ENCODE results near the gene NUDT14. TPM values are rescaled to one million over a fixed set of nuclear protein-coding genes. Genes with fewer than 3 reads are reported as not detected.

NUDT14 gene
- total RNA-seq, 1 donor from 2014 or later: 87.4 TPM

DNA sequence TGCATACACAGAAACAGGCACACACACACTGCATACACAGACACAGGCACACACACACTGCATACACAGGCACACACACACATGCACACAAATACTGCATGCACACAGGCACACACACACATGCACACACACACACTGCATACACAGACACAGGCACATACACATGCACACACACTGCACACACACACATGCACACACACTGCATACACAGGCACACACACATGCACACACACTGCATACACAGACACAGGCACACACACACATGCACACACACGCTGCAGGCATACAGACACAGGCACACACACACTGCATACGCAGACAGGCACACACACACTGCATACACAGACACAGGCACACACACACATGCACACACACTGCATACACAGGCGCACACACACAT is 34.5 kb upstream of the NUDT14 start:
- no peaks in the 10 kb centered on the region for H3K27me3 ChIP-seq (ENCODE audit: control insufficient read depth, insufficient read depth, low read length)
- TF ChIP-seq, protein P1, sequence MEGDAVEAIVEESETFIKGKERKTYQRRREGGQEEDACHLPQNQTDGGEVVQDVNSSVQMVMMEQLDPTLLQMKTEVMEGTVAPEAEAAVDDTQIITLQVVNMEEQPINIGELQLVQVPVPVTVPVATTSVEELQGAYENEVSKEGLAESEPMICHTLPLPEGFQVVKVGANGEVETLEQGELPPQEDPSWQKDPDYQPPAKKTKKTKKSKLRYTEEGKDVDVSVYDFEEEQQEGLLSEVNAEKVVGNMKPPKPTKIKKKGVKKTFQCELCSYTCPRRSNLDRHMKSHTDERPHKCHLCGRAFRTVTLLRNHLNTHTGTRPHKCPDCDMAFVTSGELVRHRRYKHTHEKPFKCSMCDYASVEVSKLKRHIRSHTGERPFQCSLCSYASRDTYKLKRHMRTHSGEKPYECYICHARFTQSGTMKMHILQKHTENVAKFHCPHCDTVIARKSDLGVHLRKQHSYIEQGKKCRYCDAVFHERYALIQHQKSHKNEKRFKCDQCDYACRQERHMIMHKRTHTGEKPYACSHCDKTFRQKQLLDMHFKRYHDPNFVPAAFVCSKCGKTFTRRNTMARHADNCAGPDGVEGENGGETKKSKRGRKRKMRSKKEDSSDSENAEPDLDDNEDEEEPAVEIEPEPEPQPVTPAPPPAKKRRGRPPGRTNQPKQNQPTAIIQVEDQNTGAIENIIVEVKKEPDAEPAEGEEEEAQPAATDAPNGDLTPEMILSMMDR (IDR thresholded peaks at IDR 0.05; ENCODE audit: insufficient read depth, low read length, poor library complexity, severe bottlenecking): no peak
- H3K4me3 ChIP-seq (ENCODE audit: low read depth, low read length): no peak overlapping the region
- DNase-seq (ENCODE audit: low read depth): no peak
- H3K36me3 ChIP-seq (ENCODE audit: control insufficient read depth, insufficient read depth, low read length): peaks cover 1% of the 10 kb centered on the region

DNA sequence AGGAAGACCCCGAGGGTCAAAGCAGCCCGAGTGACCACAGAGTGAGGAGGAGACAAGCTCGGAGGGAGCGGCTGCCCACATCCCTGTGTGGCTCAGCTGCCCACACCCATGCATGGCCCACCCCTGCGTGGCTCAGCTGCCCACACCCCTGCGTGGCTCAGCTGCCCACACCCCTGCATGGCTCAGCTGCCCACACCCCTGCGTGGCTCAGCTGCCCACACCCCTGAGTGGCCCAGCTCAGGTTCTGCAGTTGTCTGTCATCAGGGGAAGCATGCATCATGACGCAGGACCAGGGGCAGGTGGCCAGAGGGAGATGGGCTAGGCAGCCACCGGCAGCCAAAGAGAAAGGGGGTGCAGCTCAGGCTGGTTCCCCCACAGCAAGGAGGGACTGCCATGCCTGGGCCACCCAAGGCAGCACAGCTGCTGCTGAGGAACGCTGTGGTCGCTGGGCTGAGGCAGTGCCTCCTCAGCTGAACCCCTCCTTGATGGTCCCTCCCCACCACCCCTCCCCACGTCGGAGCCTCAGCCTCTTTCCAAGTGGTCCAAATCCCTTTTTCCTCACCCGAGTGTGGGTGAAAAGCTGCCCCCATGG is 33.3 kb upstream of the NUDT14 start:
- peaks cover 1% of the 10 kb centered on the region for H3K36me3 ChIP-seq (ENCODE audit: control insufficient read depth, insufficient read depth, low read length)
- no peak for DNase-seq (ENCODE audit: low read depth)
- H3K4me3 ChIP-seq (ENCODE audit: low read depth, low read length): no peak overlapping the region
- TF ChIP-seq, protein P1 (IDR thresholded peaks at IDR 0.05; ENCODE audit: insufficient read depth, low read length, poor library complexity, severe bottlenecking): no peak
- H3K27me3 ChIP-seq (ENCODE audit: control insufficient read depth, insufficient read depth, low read length): no peaks in the 10 kb centered on the region

DNA sequence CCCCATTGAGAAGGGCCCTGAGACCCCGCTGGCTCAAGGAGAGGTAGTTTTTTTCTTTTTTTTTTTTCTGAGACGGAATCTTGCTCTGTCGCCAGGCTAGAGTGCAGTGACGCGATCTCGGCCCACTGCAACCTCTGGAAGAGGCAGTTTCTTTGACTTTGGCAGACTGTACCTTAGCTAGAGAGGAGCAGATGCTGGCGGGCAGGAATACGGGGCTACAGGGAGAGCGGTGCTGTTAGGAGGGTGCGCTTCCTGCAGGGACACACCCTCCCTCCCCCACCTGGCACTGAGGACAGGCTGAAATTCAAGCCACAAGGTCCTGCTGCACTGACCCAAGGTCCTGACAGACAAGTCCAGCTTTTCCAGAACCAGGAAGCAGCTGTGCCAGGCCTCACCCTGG is 32.2 kb upstream of the NUDT14 start:
- Histone ChIP-seq H3K27me3 (ENCODE audit: control insufficient read depth, insufficient read depth, low read length) (no peaks in the 10 kb centered on the region), H3K4me3 (ENCODE audit: low read depth, low read length) (no peak overlapping the region), H3K36me3 (ENCODE audit: control insufficient read depth, insufficient read depth, low read length) (peaks cover 1% of the 10 kb centered on the region)
- TF ChIP-seq, protein P1 (IDR thresholded peaks at IDR 0.05; ENCODE audit: insufficient read depth, low read length, poor library complexity, severe bottlenecking): no peak
- DNase-seq (ENCODE audit: low read depth): no peak

DNA sequence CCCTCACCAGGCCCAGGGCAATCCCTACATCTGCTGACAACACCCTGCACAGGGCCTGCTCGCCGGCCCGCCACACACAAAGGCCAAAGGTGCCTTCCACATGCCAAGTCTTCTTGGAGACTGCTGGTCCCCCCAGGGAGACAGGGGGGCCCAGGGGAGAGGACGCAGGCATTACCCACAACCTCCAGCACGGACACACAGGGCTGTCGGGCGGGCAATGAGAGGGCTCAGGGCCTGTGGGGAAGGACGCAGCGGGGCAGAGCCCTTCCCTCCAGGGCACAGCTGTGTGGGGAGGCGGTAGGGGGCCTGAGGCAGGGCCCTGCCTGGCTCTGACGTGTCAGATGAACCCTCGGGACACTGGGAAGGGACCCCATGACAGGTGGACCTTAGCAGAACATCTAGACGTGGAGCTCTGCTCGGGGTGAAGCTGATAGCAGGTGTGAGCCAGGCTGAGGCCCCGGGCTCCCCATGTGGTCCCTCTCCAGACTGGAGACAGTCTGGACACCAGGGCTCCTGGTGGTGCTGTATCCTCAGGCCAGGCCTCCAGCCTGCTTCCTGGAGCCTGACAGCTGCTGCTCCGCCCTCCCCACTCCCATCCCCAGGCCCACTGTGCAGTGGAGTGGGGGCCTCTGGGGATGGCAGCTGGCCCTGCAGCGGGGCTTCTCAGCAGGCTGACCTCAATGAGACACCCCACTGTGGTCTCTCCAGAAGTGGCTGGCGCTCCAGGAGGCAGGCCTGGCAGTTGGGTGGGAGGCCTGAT is 31.6 kb upstream of the NUDT14 start:
- TF ChIP-seq, protein P1 (IDR thresholded peaks at IDR 0.05; ENCODE audit: insufficient read depth, low read length, poor library complexity, severe bottlenecking): no peak
- DNase-seq (ENCODE audit: low read depth): no peak
- H3K4me3 ChIP-seq (ENCODE audit: low read depth, low read length): no peak overlapping the region
- no peaks in the 10 kb centered on the region for H3K27me3 ChIP-seq (ENCODE audit: control insufficient read depth, insufficient read depth, low read length)
- peaks cover 1% of the 10 kb centered on the region for H3K36me3 ChIP-seq (ENCODE audit: control insufficient read depth, insufficient read depth, low read length)

DNA sequence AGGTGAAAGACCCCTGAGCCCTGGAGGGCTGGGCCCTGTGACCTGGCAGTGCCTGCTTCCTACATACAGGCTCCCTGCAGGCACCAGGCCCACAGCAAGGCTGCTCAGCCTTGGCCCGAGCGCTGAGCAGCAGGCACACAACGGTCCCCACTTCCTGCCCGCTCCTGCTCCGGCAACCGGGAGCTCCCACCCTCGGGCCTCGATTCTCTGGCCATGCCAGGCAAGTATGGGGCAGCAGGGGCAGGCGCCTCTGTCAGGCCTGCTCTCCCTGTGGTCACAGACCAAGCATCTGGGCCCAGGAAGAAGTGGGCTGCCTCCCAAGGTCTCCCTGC is 30.6 kb upstream of the NUDT14 start:
- H3K4me3 ChIP-seq (ENCODE audit: low read depth, low read length): no peak overlapping the region
- TF ChIP-seq, protein P1 (IDR thresholded peaks at IDR 0.05; ENCODE audit: insufficient read depth, low read length, poor library complexity, severe bottlenecking): no peak
- no peak for DNase-seq (ENCODE audit: low read depth)
- no peaks in the 10 kb centered on the region for H3K27me3 ChIP-seq (ENCODE audit: control insufficient read depth, insufficient read depth, low read length)
- peaks cover 1% of the 10 kb centered on the region for H3K36me3 ChIP-seq (ENCODE audit: control insufficient read depth, insufficient read depth, low read length)

Data from kidney epithelial cell (primary cell).